AG09309 (cell line): ENCODE data around the gene SPATA3.
"Not testable (repeated sequence)": the region's sequence is repeated elsewhere in the genome, so short reads cannot be mapped to it uniquely, and the experiment has no call there.

Source experiments
- DNase-seq: peaks from one replicate; pipeline ENCODE4 v3.0.0-alpha.2; 2010; ENCODE audit warnings: low read depth
- H3K4me3 ChIP-seq: 2 replicates; pipeline ENCODE4 v1.5.1; 2011; ENCODE audit warnings: mild to moderate bottlenecking, low read depth, low read length, moderate library complexity; ENCODE audit not compliant: control insufficient read depth
- CTCF ChIP-seq: IDR thresholded peaks from 2 replicates; pipeline ENCODE4 v1.5.1; 2011; ENCODE audit warnings: mild to moderate bottlenecking, low read depth, low read length, inconsistent platforms; ENCODE audit not compliant: insufficient read depth, control insufficient read depth; ENCODE audit errors: missing control alignments

The SPATA3 gene

GRCh38 chr2:231016566-231017230, 20.8 kb downstream of the SPATA3 start:
- no peak for DNase-seq
- no peak overlapping the region for H3K4me3 ChIP-seq
- TF ChIP-seq CTCF: no peak

- no peak for DNase-seq
- no peak overlapping the region for H3K4me3 ChIP-seq
- TF ChIP-seq CTCF: no peak
These were observed 21.3 kb downstream of the SPATA3 start for GRCh38 chr2:231017231-231017598.

- no peak overlapping the region for H3K4me3 ChIP-seq
- no peak for DNase-seq
- TF ChIP-seq CTCF: no peak
These were observed 22.3 kb downstream of the SPATA3 start for GRCh38 chr2:231018184-231018583.

- H3K4me3 ChIP-seq, DNase-seq: not testable (repeated sequence)
These were observed 29.1 kb downstream of the SPATA3 start for GRCh38 chr2:231025059-231025458.

- no peak overlapping the region for H3K4me3 ChIP-seq
- DNase-seq: no peak
- TF ChIP-seq CTCF: no peak
These were observed 33.0 kb downstream of the SPATA3 start for GRCh38 chr2:231028889-231029288.

GRCh38 chr2:231029563-231029962, 33.6 kb downstream of the SPATA3 start:
- no peak for TF ChIP-seq CTCF
- DNase-seq: no peak
- H3K4me3 ChIP-seq: no peak overlapping the region

- DNase-seq: no peak
- no peak overlapping the region for H3K4me3 ChIP-seq
- TF ChIP-seq CTCF: no peak
These were observed 34.8 kb downstream of the SPATA3 start for GRCh38 chr2:231030725-231031124.
